Stimulated activated CD4-positive, alpha-beta T cell treated with anti-CD3 and anti-CD28 coated beads, Interleukin-2, amount 100 ng/mL, for 48 hours (primary cell): ENCODE data around the gene MCM3AP.
"Not testable (repeated sequence)": the region's sequence is repeated elsewhere in the genome, so short reads cannot be mapped to it uniquely, and the experiment has no call there.

Experiments
- DNase-seq, 2 donors: peaks; one replicate each; pipeline ENCODE4 v3.0.0-alpha.2; 2020

MCM3AP gene

DNA sequence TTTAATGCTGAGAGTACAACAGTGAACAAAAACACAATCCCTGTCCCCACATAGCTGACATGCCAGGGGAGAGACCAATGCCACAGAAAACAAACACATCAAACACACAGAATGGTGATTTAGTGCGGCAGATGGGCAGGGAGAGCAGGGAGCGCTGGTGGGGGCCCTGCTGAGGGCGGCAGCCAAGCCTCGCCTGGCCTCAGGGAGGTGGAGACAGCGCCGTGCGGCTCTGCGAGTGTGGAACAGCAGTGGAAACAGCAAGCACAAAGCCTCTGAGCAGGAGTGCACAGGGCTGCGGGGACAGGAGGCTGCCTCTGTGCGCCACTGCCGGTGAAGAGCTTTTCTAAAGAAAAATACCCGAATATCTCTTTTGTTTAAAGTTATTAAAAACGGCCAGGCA, 17.0 kb downstream of the MCM3AP start:
- DNase-seq = no peak

- no peak for DNase-seq
These were observed 18.5 kb downstream of the MCM3AP start for GRCh38 chr21:46266946-46267345.

- DNase-seq = no peak
These were observed 19.5 kb downstream of the MCM3AP start for GRCh38 chr21:46265736-46266525.

DNA sequence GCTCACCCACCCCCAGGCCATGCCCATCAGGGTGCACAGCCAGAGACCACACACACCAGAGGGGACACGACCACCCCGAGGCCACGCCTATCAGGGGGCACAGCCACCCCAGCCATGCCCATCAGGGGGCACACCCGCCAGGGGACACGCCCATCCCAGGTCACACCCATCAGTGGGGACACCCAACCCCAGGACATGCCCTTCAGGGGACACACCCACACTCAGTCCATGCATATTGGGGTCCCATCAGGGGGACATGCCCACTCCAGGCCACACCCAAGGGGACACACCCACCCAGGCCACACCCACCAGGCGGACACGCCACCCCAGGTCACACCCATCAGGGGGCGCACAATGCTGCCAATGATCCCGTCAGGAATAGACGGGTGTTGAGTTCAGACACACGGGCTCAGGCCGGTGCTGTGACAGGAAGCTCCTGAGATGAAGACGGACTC, 20.7 kb downstream of the MCM3AP start:
- no peak for DNase-seq

- DNase-seq = no peak
These were observed 21.2 kb downstream of the MCM3AP start for GRCh38 chr21:46264046-46264689.

DNA sequence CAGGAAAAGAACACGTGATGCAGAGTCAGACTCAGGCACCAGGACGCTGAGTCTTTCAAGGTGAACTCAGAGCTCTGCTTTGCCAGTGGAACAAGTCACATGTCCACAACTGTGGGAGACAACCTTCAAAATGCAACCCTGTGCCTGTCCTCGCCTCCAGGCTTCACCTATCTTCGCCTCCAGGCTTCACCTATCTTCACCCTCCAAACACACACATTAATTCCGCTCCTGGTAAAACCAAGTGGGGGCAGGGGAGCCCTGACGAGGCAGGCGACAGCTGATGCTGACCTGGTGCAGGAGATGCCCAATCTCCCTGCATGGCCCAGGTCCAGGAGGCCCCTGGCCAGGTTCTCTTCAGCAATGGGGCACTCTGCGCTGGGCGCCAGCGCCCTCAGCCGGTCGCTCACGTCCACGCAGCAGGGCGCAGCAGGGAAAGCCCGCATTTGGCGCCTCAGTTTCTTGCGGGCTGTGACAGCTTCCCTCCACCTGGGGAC, 28.9 kb downstream of the MCM3AP start:
- DNase-seq = no peak

- no peak for DNase-seq
These were observed 29.6 kb downstream of the MCM3AP start for GRCh38 chr21:46255758-46256337.

- DNase-seq = no peak
These were observed 30.2 kb downstream of the MCM3AP start for GRCh38 chr21:46255166-46255565.

GRCh38 chr21:46254208-46254975, 31.0 kb downstream of the MCM3AP start:
- DNase-seq = no peak

DNA sequence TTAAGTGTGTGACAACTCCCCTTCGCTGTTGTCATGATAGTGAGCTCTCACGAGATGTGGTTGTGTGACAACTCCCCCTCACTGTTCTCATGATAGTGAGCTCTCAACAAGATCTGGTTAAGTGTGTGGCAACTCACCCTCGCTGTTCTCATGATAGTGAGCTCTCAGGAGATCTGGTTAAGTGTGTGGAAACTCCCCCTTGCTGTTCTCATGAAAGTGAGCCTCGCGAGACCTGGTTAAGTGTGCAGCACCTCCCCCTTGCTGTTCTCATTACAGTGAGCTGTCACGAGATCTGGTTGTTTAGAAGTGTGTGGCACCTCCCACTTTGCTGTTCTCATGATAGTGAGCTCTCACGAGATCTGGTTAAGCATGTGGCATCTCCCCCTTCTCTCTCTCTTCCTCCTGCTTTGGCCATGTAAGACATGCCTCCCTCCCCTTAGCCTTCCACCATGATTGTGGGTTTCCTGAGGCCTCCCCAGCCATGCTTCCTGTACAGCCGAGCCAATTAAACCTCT, 31.7 kb downstream of the MCM3AP start:
- DNase-seq = peak in 1 of 2 donors; percentile 23

DNA sequence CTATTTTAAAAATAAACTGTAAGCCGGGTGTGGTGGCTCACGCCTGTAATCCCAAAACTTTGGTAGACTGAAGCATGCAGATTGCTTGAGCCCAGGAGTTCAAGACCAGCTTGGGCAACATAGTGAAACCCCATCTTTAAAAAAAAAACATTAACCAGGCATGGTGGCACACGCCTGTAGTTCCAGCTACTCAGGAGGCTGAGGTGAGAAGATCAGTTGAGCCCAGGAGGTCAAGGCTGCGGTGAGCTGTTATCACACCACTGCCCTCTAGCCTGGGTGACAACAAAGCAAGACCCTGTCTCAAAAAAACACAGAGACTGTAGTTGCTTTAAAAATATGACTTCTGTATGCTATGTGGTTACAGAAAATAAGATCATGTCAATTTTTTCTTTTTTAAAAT, 32.6 kb downstream of the MCM3AP start:
- no peak for DNase-seq

DNA sequence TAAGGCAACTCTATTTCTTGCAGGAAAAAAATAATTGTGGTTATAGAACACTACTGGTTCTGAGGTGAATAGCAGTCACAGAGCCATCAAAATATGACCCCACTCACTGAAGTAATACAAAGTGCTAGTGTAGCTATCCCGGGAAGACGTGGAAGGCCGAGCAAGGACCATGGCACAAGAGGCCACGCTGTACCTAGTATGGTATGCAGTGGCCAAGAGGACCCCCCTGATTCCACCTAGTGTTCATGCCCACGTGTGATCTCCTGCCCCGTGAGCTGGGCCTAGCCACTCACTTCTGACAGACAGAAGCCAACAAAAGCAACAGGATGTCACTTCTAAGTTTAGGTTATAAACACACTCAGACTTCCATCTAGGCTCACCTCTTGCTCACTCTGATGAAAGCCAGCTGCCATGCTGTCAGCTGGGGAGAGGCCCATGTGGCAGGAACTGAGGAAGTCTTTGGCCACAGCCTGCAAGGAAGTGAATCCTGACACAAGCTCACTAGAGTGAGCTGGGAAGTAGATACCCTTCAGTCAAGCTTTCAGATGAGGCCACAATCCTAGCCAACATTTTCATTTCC, 35.2 kb downstream of the MCM3AP start:
- DNase-seq = no peak

DNA sequence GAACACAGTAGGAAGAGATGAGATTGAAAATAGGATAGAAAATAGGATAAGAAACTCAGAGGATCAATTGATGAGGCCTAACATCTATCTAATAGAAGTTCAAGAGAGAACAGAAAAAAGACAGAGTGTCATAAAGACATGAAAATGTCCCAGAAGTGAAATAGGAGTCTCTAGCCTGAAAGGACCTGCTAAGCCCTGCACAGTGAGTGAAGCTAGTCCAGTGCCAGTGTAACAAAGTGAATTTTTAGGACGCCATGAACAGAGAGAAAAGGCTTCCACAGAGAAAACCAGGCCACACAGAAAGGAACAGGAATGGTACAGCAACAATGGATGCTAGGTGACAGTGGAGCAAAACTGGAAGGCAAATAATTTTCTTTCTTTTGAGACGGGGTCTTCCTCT, 36.6 kb downstream of the MCM3AP start:
- DNase-seq = no peak

DNA sequence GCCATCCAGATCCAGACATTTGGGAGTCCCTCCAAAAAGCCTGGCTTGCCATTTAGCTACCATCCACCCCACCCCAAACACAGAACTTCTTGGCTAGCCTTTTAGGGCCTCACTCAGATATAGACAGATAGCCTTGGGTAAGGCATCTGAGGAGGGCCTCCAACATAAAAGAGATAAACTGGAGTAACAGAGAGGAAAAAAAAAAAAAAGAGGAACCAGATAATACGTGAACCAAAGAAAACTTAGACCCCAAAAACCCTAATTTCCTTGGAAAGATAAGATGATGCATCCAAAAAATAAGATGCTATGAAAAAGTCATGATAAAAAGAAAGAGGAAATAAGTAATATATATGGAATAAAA, 37.0 kb downstream of the MCM3AP start:
- no peak for DNase-seq

GRCh38 chr21:46247699-46248421, 37.6 kb downstream of the MCM3AP start:
- DNase-seq = no peak

DNA sequence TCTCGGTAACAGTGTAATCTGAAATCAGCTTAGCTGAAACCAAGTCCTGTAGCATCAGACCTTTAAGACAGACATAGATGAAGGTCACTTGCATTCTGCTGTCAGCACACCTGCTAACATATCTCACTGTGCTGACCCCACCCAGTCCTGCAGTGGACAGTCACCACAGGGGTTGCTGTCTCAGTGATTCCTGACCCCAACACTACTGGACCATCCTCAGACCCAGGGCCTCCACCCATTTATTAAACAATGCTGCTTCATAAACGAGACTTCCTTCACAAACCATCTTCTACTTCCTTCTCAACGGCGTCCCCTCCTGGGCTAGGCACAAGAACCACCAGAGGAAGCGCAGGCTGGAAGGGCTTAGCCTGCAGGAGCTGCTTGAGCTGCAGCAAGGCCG, 39.1 kb downstream of the MCM3AP start:
- DNase-seq = no peak

DNA sequence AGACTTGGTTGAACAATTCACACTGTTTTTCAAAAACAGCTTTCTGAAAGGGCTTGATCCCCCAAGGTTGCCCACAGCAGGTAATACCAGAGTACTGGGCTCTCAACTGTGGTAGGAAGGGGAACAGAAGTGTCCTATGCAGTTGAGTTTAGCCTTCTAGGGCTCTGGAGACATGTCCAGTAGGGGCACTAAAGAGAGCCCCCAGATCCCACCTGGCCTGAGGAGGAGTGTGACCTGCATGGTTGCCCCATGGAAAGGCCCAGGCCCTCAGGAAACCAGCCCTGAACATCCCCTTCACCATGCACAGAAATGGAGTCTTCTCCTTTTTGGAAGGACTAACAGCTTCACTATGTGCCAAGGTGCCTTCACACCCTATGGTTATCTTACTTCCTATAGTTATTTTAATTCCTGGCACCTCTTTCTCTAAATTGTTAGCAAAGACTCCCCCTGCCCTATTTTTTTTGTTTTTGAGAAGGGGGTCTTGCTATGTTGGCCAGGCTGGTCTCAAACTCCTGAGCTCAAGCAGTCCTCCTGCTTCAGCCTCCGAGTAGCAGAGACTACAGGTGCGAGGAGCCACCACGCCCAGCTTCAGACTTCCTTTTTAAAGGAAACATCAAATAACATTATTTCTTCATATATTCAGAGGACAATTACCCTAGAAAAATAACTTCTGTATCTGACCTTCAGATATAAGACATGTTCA, 40.0 kb downstream of the MCM3AP start:
- no peak for DNase-seq

DNA sequence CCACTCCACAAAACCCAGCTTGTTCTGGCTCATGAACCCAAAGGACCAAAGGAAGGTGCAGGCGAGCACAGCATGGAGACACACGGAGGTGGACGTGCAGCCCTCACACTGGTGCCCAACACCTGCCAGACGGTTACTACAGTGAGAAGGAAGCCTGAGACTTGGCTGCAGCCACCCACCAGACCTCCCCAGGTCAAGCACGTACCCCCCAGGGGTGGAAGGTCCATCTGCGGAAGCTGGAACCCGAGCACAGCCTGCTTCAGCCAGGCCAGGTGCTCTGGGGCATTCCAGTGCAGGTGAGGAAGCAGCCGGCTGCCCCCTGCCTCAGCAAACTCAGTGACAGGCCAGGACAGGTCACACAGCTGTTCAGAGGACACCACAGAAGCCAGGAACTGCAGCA, 40.8 kb downstream of the MCM3AP start:
- no peak for DNase-seq

- DNase-seq = no peak
These were observed 41.5 kb downstream of the MCM3AP start for GRCh38 chr21:46243960-46244361.

DNA sequence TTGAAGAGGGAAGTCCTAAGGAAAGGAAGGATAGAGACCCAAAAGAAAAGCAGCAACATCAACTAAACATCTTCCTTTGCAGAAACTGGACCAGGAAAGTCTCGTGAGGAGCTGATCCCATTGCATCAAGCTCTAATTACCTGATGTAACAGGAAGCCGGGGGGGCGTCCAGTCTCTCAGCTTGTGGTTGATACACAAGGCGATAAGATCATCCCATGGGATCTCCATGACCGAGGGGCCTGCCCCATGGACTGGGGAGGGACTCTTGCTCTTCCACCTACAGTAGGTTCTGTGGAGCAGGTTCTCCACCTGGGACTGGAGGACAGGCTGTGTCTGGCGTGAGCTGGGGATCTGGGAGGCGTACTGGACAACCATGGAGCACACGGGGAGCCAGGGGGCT, 42.1 kb downstream of the MCM3AP start:
- no peak for DNase-seq

GRCh38 chr21:46241577-46241976, 43.8 kb downstream of the MCM3AP start:
- DNase-seq = not testable (repeated sequence)
